ENCODE measurements around the gene SRC.

Gene SRC

DNA sequence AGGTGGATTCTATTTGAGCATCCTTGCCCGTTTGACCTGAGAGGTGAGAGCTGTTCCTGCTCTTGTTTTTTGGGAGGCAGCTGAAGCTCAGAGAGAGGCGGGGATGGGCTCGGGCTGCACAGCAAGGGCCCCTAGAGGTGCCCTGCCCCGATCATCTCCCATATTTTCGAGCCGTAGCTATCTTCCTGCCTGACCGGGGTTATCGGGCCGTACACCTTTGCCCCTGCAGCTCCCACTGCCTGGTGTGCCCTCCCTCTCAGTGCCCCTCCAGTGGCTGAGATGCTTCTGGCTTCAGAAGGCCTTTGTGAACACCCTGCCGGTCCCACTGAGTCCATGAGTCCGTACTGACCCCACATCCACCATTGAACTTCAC, 6.7 kb downstream of the SRC start:
- peaks cover 0 to 10% of the 10 kb centered on the region in 2 donors for H3K36me3 ChIP-seq (ENCODE audit: control insufficient read depth in 2 of 2, insufficient read depth in 2 of 2, low read length in 2 of 2)
- no peak overlapping the region for H3K9ac ChIP-seq (ENCODE audit: low read length in 2 of 2)

DNA sequence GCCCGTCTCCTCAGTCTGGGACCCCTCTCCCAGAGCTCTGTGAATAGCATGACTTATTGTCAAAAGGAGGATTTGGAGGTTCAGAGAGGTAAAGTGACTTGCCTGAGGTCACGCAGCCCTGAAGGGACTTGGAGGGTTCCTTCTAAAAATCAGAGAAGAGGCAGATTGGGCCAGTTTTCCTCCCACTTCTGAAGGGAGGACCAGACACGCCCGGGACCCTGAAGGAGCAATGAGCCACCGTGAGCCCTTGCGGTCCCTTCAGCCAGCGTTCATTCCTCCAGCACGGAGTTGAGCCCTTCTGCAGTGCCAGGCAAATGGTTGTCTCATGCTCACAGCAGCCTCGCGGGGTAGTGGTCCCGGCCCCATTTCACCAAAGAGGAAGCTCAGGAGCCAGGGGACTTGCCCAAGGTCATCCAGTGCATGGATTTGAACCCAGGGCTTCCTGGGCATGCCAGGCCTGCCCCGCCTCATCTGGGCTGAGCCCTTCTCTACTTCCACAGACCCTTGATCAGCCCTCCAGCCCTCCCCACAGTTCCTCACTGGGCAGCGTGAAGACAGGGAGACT, 7.4 kb downstream of the SRC start:
- no peak overlapping the region for H3K9ac ChIP-seq (ENCODE audit: low read length in 2 of 2)
- no peaks in the 10 kb centered on the region for H3K27me3 ChIP-seq (ENCODE audit: control insufficient read depth in 1 of 2, insufficient read depth in 2 of 2, low read length in 2 of 2)
- H3K4me3 ChIP-seq (ENCODE audit: low read length in 2 of 2), result no peak overlapping the region
- peaks cover 0 to 10% of the 10 kb centered on the region in 2 donors for H3K36me3 ChIP-seq (ENCODE audit: control insufficient read depth in 2 of 2, insufficient read depth in 2 of 2, low read length in 2 of 2)
- no peak overlapping the region for H3K27ac ChIP-seq (ENCODE audit: low read length)
- no peaks in the 10 kb centered on the region for H3K9me3 ChIP-seq (ENCODE audit: control insufficient read depth in 2 of 2, low read length in 2 of 2)
- H3K4me1 ChIP-seq (ENCODE audit: control insufficient read depth, insufficient read depth, low read length), result peaks cover 35% of the 10 kb centered on the region

More for the DNA sequence above, 6.7 kb downstream of the SRC start:
- Histone ChIP-seq H3K27me3 (ENCODE audit: control insufficient read depth in 1 of 2, insufficient read depth in 2 of 2, low read length in 2 of 2) (no peaks in the 10 kb centered on the region), H3K9me3 (ENCODE audit: control insufficient read depth in 2 of 2, low read length in 2 of 2) (no peaks in the 10 kb centered on the region), H3K4me1 (ENCODE audit: control insufficient read depth, insufficient read depth, low read length) (peaks cover 32% of the 10 kb centered on the region), H3K27ac (ENCODE audit: low read length) (no peak overlapping the region), H3K4me3 (ENCODE audit: low read length in 2 of 2) (no peak overlapping the region)

GRCh38 chr20:37354210-37355195, 8.6 kb downstream of the SRC start:
- Histone ChIP-seq H3K4me1 (ENCODE audit: control insufficient read depth, insufficient read depth, low read length) (peaks cover 41% of the 10 kb centered on the region), H3K27me3 (ENCODE audit: control insufficient read depth in 1 of 2, insufficient read depth in 2 of 2, low read length in 2 of 2) (no peaks in the 10 kb centered on the region), H3K27ac (ENCODE audit: low read length) (peak overlapping the region; percentile 31), H3K4me3 (ENCODE audit: low read length in 2 of 2) (no peak overlapping the region), H3K9ac (ENCODE audit: low read length in 2 of 2) (no peak overlapping the region), H3K9me3 (ENCODE audit: control insufficient read depth in 2 of 2, low read length in 2 of 2) (no peaks in the 10 kb centered on the region), H3K36me3 (ENCODE audit: control insufficient read depth in 2 of 2, insufficient read depth in 2 of 2, low read length in 2 of 2) (peaks cover 0 to 10% of the 10 kb centered on the region in 2 donors)

- H3K9me3 ChIP-seq (ENCODE audit: control insufficient read depth in 2 of 2, low read length in 2 of 2), result no peaks in the 10 kb centered on the region
- H3K36me3 ChIP-seq (ENCODE audit: control insufficient read depth in 2 of 2, insufficient read depth in 2 of 2, low read length in 2 of 2), result peaks cover 0 to 10% of the 10 kb centered on the region in 2 donors
- no peak overlapping the region for H3K27ac ChIP-seq (ENCODE audit: low read length)
- no peak overlapping the region for H3K4me3 ChIP-seq (ENCODE audit: low read length in 2 of 2)
- no peaks in the 10 kb centered on the region for H3K27me3 ChIP-seq (ENCODE audit: control insufficient read depth in 1 of 2, insufficient read depth in 2 of 2, low read length in 2 of 2)
- H3K9ac ChIP-seq (ENCODE audit: low read length in 2 of 2), result no peak overlapping the region
- H3K4me1 ChIP-seq (ENCODE audit: control insufficient read depth, insufficient read depth, low read length), result peaks cover 38% of the 10 kb centered on the region
Measured at GRCh38 chr20:37355252-37356180, 9.6 kb downstream of the SRC start.

GRCh38 chr20:37356387-37356786, 10.4 kb downstream of the SRC start:
- H3K4me1 ChIP-seq (ENCODE audit: control insufficient read depth, insufficient read depth, low read length), result peaks cover 38% of the 10 kb centered on the region
- H3K27me3 ChIP-seq (ENCODE audit: control insufficient read depth in 1 of 2, insufficient read depth in 2 of 2, low read length in 2 of 2), result no peaks in the 10 kb centered on the region
- H3K27ac ChIP-seq (ENCODE audit: low read length), result peak overlapping the region; percentile 2
- H3K9ac ChIP-seq (ENCODE audit: low read length in 2 of 2), result no peak overlapping the region
- H3K9me3 ChIP-seq (ENCODE audit: control insufficient read depth in 2 of 2, low read length in 2 of 2), result no peaks in the 10 kb centered on the region
- H3K36me3 ChIP-seq (ENCODE audit: control insufficient read depth in 2 of 2, insufficient read depth in 2 of 2, low read length in 2 of 2), result peaks cover 0 to 7% of the 10 kb centered on the region in 2 donors
- H3K4me3 ChIP-seq (ENCODE audit: low read length in 2 of 2), result no peak overlapping the region

DNA sequence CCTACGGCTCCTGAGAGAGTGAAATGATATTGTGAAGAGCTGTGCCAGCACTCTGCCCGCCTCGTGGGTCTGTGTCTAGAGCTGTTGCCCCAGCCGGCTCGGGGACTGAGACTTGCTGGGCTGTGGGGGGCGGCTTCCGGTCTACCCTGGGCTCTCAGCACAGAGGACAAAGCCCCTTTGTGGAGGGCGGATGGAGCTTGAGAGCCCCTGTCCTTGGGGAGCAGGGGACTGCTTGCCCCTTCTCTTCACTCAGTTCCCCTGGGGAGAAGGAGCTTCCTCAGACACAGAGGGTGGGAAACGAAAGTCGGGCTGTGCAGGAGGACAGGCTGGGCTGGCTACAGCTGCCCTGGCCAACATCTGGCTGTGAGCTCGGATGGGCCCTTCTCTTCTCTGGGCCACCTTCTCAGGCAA, 11.0 kb downstream of the SRC start:
- H3K27ac ChIP-seq (ENCODE audit: low read length), result no peak overlapping the region
- H3K4me1 ChIP-seq (ENCODE audit: control insufficient read depth, insufficient read depth, low read length), result peaks cover 40% of the 10 kb centered on the region
- H3K27me3 ChIP-seq (ENCODE audit: control insufficient read depth in 1 of 2, insufficient read depth in 2 of 2, low read length in 2 of 2), result no peaks in the 10 kb centered on the region
- H3K4me3 ChIP-seq (ENCODE audit: low read length in 2 of 2), result peak overlapping the region in 1 of 2 donors; percentile 15
- no peaks in the 10 kb centered on the region for H3K9me3 ChIP-seq (ENCODE audit: control insufficient read depth in 2 of 2, low read length in 2 of 2)
- H3K9ac ChIP-seq (ENCODE audit: low read length in 2 of 2), result no peak overlapping the region
- H3K36me3 ChIP-seq (ENCODE audit: control insufficient read depth in 2 of 2, insufficient read depth in 2 of 2, low read length in 2 of 2), result peaks cover 0 to 7% of the 10 kb centered on the region in 2 donors

DNA sequence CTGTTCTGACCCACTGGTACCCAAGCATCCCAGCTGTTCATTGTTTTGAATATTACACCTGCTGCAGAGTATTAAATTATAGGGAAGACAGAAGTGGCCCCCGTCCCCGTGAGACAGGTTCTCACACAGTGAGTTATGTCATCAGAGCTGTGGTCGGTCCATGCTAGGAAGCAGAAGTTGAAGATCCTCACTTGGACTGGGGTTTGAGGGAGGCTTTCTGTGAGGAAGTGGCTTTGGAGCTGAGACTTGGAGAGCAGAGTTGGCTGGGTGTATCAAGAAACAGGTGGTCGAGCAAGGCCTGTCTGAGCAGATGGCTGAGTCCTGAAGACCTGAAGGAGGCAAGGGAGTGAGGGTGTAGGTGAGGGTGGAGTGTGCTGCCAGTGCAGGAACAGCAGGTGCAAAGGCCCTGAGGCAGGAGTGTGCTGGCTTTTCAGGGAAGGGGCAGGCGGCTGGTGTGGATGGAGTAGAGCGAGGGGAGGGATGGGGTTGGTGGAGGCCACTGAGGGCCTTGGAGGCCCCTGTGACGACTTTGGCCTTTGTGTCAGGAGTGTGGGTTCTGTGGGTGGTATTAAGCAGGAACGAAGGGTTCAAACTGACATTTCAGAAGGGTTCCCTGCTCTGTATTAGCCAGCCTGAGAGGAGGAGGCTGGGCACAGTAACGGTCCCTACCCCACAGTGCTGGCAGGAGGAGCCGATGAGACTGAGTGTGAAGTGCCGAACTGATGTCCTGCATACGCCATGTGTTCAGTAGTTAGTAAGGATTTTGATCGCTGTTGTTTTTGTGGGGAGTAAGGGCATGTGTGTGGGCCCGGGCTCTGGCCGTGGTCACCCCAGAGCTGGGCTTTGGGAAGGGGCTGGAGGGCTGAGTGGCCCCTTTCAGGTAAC, 11.8 kb downstream of the SRC start:
- H3K27ac ChIP-seq (ENCODE audit: low read length), result peak overlapping the region; percentile 24
- peaks cover 0 to 7% of the 10 kb centered on the region in 2 donors for H3K36me3 ChIP-seq (ENCODE audit: control insufficient read depth in 2 of 2, insufficient read depth in 2 of 2, low read length in 2 of 2)
- H3K9me3 ChIP-seq (ENCODE audit: control insufficient read depth in 2 of 2, low read length in 2 of 2), result no peaks in the 10 kb centered on the region
- peak overlapping the region in 1 of 2 donors; percentile 15 for H3K4me3 ChIP-seq (ENCODE audit: low read length in 2 of 2)
- H3K27me3 ChIP-seq (ENCODE audit: control insufficient read depth in 1 of 2, insufficient read depth in 2 of 2, low read length in 2 of 2), result no peaks in the 10 kb centered on the region
- H3K9ac ChIP-seq (ENCODE audit: low read length in 2 of 2), result no peak overlapping the region
- peaks cover 37% of the 10 kb centered on the region for H3K4me1 ChIP-seq (ENCODE audit: control insufficient read depth, insufficient read depth, low read length)

- H3K4me1 ChIP-seq (ENCODE audit: control insufficient read depth, insufficient read depth, low read length), result peaks cover 37% of the 10 kb centered on the region
- H3K27me3 ChIP-seq (ENCODE audit: control insufficient read depth in 1 of 2, insufficient read depth in 2 of 2, low read length in 2 of 2), result no peaks in the 10 kb centered on the region
- H3K9me3 ChIP-seq (ENCODE audit: control insufficient read depth in 2 of 2, low read length in 2 of 2), result no peaks in the 10 kb centered on the region
- peak overlapping the region in 1 of 2 donors; percentile 44 for H3K4me3 ChIP-seq (ENCODE audit: low read length in 2 of 2)
- H3K36me3 ChIP-seq (ENCODE audit: control insufficient read depth in 2 of 2, insufficient read depth in 2 of 2, low read length in 2 of 2), result peaks cover 0 to 7% of the 10 kb centered on the region in 2 donors
- H3K27ac ChIP-seq (ENCODE audit: low read length), result peak overlapping the region; percentile 24
- H3K9ac ChIP-seq (ENCODE audit: low read length in 2 of 2), result no peak overlapping the region
Measured at GRCh38 chr20:37358366-37359150, 12.6 kb downstream of the SRC start.

- Histone ChIP-seq H3K4me3 (ENCODE audit: low read length in 2 of 2) (no peak overlapping the region), H3K27me3 (ENCODE audit: control insufficient read depth in 1 of 2, insufficient read depth in 2 of 2, low read length in 2 of 2) (no peaks in the 10 kb centered on the region), H3K4me1 (ENCODE audit: control insufficient read depth, insufficient read depth, low read length) (peaks cover 36% of the 10 kb centered on the region), H3K9me3 (ENCODE audit: control insufficient read depth in 2 of 2, low read length in 2 of 2) (no peaks in the 10 kb centered on the region), H3K27ac (ENCODE audit: low read length) (no peak overlapping the region), H3K9ac (ENCODE audit: low read length in 2 of 2) (no peak overlapping the region), H3K36me3 (ENCODE audit: control insufficient read depth in 2 of 2, insufficient read depth in 2 of 2, low read length in 2 of 2) (peaks cover 0 to 2% of the 10 kb centered on the region in 2 donors)
Measured at GRCh38 chr20:37359331-37359730, 13.4 kb downstream of the SRC start.
